ENCODE data around the gene CCSER2.
"Not testable (repeated sequence)": the region's sequence is repeated elsewhere in the genome, so short reads cannot be mapped to it uniquely, and the experiment has no call there.

CCSER2 gene

DNA sequence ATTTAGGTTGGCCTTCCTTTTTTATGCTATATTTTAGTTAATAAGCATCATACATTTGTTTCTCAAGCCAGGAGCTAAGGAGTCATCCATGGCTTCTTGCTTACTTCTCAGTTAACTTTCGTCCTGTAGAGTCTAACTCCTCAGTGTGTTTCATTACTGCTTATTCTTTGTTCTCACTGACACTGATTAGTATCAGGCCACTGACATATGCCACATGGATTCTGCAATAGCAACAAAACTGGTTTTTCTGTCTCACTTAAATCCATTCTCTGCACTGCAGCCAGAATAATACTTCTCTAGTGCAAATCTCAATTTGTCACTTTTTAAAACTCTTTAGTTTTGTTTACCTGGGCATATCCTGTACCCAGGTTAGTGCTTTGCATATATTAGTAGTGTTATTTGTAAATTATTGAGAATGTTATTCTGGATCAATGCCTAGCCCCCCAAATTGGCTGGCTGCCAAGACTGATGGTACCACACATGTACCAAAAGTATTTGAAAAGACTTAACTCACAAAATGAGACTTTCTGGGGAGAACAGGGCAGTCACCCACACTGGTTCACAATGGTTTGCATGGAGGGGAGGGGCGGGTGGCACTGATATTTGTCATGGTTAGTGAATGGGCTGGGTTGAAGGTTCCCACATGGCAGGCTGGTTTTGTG, 79.1 kb downstream of the CCSER2 start:
- TF ChIP-seq ZC3H10 (CRISPR knock-in tag; IDR thresholded peaks at IDR 0.05) (no peak), ZNF565 (CRISPR knock-in tag; conservative IDR thresholded peaks at IDR 0.05; ENCODE audit: low read depth) (no peak), ZNF70 (CRISPR knock-in tag; IDR thresholded peaks at IDR 0.05) (no peak), CSDC2 (CRISPR knock-in tag; IDR thresholded peaks at IDR 0.05) (no peak), POU6F1 (CRISPR knock-in tag; IDR thresholded peaks at IDR 0.05; ENCODE audit: borderline replicate concordance, low read depth) (no peak), TOX (CRISPR knock-in tag; IDR thresholded peaks at IDR 0.05; ENCODE audit: borderline replicate concordance) (no peak)
- no peak for ATAC-seq

- no peak for ATAC-seq
- TF ChIP-seq ARNTL (CRISPR knock-in tag; IDR thresholded peaks at IDR 0.05; ENCODE audit: borderline replicate concordance, low read depth) (no peak), POU6F1 (CRISPR knock-in tag; IDR thresholded peaks at IDR 0.05; ENCODE audit: borderline replicate concordance, low read depth) (no peak), SNAI2 (CRISPR knock-in tag; IDR thresholded peaks at IDR 0.05) (no peak), PATZ1 (CRISPR knock-in tag; IDR thresholded peaks at IDR 0.05; ENCODE audit: borderline replicate concordance) (no peak), ZNF565 (CRISPR knock-in tag; conservative IDR thresholded peaks at IDR 0.05; ENCODE audit: low read depth) (no peak), BACH2 (CRISPR knock-in tag; IDR thresholded peaks at IDR 0.05; ENCODE audit: borderline replicate concordance) (no peak), ZC3H10 (CRISPR knock-in tag; IDR thresholded peaks at IDR 0.05) (no peak)
- TF ChIP-seq, protein P1, sequence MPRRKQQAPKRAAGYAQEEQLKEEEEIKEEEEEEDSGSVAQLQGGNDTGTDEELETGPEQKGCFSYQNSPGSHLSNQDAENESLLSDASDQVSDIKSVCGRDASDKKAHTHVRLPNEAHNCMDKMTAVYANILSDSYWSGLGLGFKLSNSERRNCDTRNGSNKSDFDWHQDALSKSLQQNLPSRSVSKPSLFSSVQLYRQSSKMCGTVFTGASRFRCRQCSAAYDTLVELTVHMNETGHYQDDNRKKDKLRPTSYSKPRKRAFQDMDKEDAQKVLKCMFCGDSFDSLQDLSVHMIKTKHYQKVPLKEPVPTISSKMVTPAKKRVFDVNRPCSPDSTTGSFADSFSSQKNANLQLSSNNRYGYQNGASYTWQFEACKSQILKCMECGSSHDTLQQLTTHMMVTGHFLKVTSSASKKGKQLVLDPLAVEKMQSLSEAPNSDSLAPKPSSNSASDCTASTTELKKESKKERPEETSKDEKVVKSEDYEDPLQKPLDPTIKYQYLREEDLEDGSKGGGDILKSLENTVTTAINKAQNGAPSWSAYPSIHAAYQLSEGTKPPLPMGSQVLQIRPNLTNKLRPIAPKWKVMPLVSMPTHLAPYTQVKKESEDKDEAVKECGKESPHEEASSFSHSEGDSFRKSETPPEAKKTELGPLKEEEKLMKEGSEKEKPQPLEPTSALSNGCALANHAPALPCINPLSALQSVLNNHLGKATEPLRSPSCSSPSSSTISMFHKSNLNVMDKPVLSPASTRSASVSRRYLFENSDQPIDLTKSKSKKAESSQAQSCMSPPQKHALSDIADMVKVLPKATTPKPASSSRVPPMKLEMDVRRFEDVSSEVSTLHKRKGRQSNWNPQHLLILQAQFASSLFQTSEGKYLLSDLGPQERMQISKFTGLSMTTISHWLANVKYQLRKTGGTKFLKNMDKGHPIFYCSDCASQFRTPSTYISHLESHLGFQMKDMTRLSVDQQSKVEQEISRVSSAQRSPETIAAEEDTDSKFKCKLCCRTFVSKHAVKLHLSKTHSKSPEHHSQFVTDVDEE (CRISPR knock-in tag; IDR thresholded peaks at IDR 0.05), result no peak
Observed at GRCh38 chr10:84412482-84412881, 84.1 kb downstream of the CCSER2 start.

GRCh38 chr10:84414110-84414509, 85.7 kb downstream of the CCSER2 start:
- not testable (repeated sequence) for ATAC-seq

- no peak for ATAC-seq
- TF ChIP-seq ZNF8 (CRISPR knock-in tag; IDR thresholded peaks at IDR 0.05) (no peak), ZNF70 (CRISPR knock-in tag; IDR thresholded peaks at IDR 0.05) (no peak), TOX (CRISPR knock-in tag; IDR thresholded peaks at IDR 0.05; ENCODE audit: borderline replicate concordance) (no peak), OSR1 (CRISPR knock-in tag; IDR thresholded peaks at IDR 0.05) (no peak), CREB5 (CRISPR knock-in tag; IDR thresholded peaks at IDR 0.05; ENCODE audit: low read depth) (no peak), CSRNP3 (CRISPR knock-in tag; IDR thresholded peaks at IDR 0.05) (no peak), POU6F1 (CRISPR knock-in tag; IDR thresholded peaks at IDR 0.05; ENCODE audit: borderline replicate concordance, low read depth) (no peak), PPARA (CRISPR knock-in tag; IDR thresholded peaks at IDR 0.05; ENCODE audit: borderline replicate concordance) (no peak), ISL1 (CRISPR knock-in tag; IDR thresholded peaks at IDR 0.05) (no peak), GLIS3 (CRISPR knock-in tag; IDR thresholded peaks at IDR 0.05) (no peak)
- TF ChIP-seq, protein P1 (CRISPR knock-in tag; IDR thresholded peaks at IDR 0.05), result no peak
Observed at GRCh38 chr10:84415539-84416244, 87.3 kb downstream of the CCSER2 start.

Measured in SK-N-SH treated with all-trans-retinoic acid at 6 μM for 48 hours (cell line).